ENCODE results near the gene RTN4R. TPM values are rescaled to one million over a fixed set of nuclear protein-coding genes. Genes with fewer than 3 reads are reported as not detected.

RTN4R gene
- total and polyA plus RNA-seq, 2 of the 13 experiments (the other 11 are each of a cell fraction or from before 2014, with no cell fraction given): 0.22 to 0.77 TPM

GRCh38 chr22:20242393-20243175 is 25.5 kb downstream of the RTN4R start:
- CTCF ChIA-PET (ENCODE audit: low intra/inter-chr PET ratio, low total read pairs): no interaction called here
- Histone ChIP-seq H2AFZ (ENCODE audit: low read length) (no peak overlapping the region), H3K9me3 (ENCODE audit: low read length) (no peaks in the 10 kb centered on the region), H3K36me3 (replicated peaks in 1 of 2; ENCODE audit: control insufficient read depth in 1 of 2, insufficient read depth in 2 of 2, low read length in 2 of 2) (no peaks in the 10 kb centered on the region), H3K27ac (ENCODE audit: extremely low read length, insufficient read depth, low read length) (no peak overlapping the region), H3K27me3 (ENCODE audit: control insufficient read depth in 1 of 2, insufficient read depth in 2 of 2, low read length in 2 of 2) (peaks cover 9 to 68% of the 10 kb centered on the region in 2 experiments; a peak in 4 of 5 replicates), H4K20me1 (ENCODE audit: insufficient read depth, low read length) (0 out of 2 replicates have a peak, but pooled peaks cover 2% of the 10 kb centered on the region), H3K4me1 (ENCODE audit: insufficient read depth, low read length) (0 out of 2 replicates have a peak, but pooled peaks cover 5% of the 10 kb centered on the region), H3K4me2 (ENCODE audit: low read depth, low read length) (no peak overlapping the region), H3K4me3 (replicated peaks in 1 of 3; ENCODE audit: insufficient read depth in 1 of 3, low read depth in 2 of 3, low read length in 3 of 3) (no peak overlapping the region), H3K9ac (ENCODE audit: insufficient read depth, low read depth, low read length) (no peak overlapping the region), H3K79me2 (ENCODE audit: insufficient read depth, low read length) (no peaks in the 10 kb centered on the region)
- DNase-seq (ENCODE audit: low spot score): no peak
- no TSS peak for BruUV-seq (replicated peaks)
- no peak for ATAC-seq
- TF ChIP-seq ZBTB33 (CRISPR knock-in tag; IDR thresholded peaks at IDR 0.05) (peak; percentile 34; the same call in 1 of the 2 replicates), RARA (CRISPR knock-in tag; IDR thresholded peaks at IDR 0.05) (0 out of 2 replicates have a peak, but pooled peaks have one; percentile 10), ZNF607 (CRISPR knock-in tag; IDR thresholded peaks at IDR 0.05; ENCODE audit: borderline replicate concordance) (no peak), SOX13 (IDR thresholded peaks at IDR 0.05) (no peak), SOX13 (CRISPR knock-in tag; conservative IDR thresholded peaks at IDR 0.05 in 1 of 2, IDR thresholded peaks at IDR 0.05 in 1 of 2) (no peak), CCAR2 (optimal IDR thresholded peaks at IDR 0.05; ENCODE audit: low read depth, low read length) (no peak), ARID5B (CRISPR knock-in tag; IDR thresholded peaks at IDR 0.05) (no peak), FOXC1 (CRISPR knock-in tag; IDR thresholded peaks at IDR 0.05; ENCODE audit: borderline replicate concordance) (no peak)
- POLR2A ChIA-PET: no interaction called here
- in situ Hi-C loops (cut with HindIII; ENCODE audit: extremely low pct_ligation_motif_present, low pct_unique_long_range_greater_than_20kb) (no loop called here), intact Hi-C loops (cut with micrococcal nuclease; ENCODE audit: unreplicated experiment) (no loop called here)
- WGBS (ENCODE audit: low lambda C conversion rate): 61% methylated on average over 13 of the region's 42 CpGs
- FAIRE-seq: no peak

Measured in HepG2 (cell line).